ENCODE results near the gene MYO3B.
"Not testable (repeated sequence)": the region's sequence is repeated elsewhere in the genome, so short reads cannot be mapped to it uniquely, and the experiment has no call there.

Gene MYO3B

GRCh38 chr2:170523506-170523905 lies 345.6 kb downstream of the MYO3B start:
- DNase-seq: no peak

- DNase-seq: no peak
Measured at GRCh38 chr2:170524828-170525565, 347.1 kb downstream of the MYO3B start.

DNA sequence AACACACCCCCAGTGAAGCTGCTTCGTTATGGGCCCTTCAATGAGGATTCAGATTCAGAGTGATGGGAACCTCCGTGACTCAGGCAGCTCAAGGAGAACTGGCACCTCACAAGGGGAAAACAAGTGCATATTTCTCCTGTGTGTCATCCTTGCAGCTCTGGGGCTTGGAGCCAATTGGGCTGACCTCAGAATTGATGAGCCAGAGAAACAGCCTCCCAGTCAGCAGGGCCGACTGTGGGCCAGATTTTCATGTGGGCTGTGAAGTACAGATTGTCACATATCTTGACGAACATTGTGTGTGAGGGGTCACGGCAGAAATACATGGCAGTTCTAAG lies 347.6 kb downstream of the MYO3B start:
- DNase-seq: no peak

DNA sequence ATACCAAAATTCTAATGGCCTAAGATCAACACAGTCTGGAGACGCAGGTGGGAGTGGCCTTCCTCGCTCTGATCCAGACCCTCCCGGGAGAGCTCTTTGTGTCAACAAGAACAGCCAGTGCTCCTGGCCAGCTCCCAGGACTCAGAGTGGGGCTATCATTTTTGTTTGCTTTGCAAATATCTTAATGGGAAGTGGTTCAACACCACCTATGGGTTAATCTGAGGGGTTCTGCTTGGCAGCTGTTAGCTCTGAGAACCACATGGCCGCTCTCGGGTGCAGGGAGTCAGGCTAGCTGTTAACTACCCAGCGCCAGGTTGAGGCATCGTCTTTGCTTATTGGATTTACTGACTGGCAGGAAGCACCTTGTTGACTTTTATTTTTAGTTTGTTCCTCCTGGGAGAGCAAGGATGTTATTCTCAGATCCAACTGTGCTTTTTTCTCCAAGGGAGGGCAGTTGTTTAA lies 352.4 kb downstream of the MYO3B start:
- DNase-seq: no peak

DNA sequence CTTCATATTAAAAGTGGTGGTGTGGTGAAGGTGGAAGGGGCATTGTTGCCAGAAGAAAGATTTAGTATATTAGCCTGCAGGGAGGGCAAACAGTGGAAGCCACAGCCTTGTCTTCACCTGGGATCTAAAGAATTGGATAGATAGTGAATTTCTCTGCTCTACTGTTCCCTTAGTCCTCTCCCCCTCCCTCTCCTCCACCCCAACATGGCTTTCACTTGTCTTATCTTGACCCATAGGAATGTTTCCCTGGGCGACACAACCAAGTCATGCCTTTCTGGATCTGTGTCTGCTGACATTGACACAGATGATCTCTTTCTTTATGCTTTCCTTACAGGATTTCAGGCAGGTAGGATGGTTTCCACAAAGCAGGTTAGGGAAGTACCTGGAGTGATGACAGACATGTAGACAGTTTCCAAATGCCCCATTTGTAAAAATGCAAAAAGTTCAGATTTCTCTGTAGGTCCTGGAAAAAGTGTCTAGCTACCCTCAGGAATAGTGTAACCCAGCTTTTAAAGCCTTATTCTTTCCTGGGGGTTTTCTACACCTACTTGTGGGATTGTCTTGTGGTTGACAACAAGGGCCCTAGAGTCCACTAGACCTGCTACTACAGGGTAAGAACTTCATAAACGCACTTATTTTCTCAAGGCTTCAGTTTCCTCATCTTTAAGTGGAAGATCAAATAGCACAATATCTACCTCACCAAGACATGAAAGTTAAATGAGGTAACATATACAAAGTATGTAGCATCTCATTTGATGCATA lies 353.0 kb downstream of the MYO3B start:
- no peak for DNase-seq

DNA sequence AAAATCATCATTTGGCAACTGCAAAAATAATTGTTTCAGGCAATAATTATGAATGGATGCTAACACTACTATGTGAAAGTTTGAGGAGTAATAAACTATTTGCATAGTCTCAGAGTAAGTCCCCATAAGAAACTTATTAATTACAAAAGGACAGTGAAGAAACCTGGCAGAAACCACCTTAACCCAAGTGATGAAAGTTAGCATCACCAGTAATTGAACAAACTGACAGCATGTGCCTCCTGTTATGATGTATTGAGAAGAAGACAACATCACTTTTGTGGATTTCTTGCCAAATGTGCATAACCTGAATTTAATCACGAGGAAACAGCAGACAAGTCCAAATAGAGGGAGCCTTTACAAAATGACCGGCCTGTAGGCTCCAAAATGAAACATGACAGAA lies 353.9 kb downstream of the MYO3B start:
- no peak for DNase-seq

DNA sequence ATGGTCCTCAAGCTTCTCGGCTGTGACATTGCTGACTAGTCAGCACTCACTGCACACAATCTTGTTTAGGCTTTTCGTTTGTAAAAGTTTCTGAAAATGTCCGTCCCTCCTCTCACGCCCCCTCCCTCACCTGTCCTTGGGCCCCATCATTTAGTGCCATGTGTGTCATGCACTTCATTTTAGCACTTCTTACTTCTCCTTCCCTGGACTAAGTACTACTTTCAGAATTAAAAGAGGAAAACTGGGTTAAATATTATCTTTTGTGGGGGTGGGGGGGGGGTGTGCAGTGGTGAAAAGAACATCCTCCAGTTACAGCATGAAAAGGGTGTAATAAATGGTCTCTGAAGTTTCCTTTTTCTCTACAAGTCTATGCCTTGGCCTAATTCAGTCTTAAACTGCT lies 355.2 kb downstream of the MYO3B start:
- no peak for DNase-seq

DNA sequence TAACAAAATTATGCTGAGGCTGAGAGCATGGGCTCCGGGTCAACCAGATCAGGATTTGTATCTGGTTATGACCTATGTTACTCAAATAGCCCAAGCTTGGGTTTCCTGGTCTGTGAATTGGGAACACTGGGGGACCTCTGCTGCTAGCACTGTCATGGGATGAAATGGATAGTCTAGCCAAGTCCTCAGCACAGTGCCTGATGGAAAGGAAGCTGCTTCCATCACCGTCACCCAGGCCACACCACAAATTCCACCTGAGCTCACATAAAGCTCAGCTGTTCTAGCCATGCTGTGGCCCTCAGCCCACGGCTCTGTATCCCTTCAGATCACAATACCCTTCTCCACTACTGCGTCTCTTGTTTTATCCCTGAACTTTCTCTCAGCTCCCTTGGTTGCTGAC lies 357.6 kb downstream of the MYO3B start:
- no peak for DNase-seq

DNA sequence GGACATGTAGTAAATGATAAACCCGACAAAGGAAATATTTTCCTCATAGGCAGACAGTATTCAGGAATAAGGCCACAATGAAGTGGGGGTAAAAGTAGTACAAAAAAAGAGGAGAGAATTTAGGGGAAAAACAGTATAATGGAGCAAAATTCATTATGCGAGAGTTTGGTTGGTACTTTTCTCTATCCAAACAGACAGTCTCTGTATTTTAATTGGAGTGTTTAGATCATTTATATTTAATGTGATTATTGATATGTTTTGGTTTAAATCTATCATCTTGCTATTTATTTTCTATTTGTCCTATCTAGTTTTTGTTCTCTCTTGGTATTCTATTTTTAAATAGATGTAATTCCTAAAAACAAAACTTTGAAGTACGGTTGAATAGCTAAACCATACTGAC lies 366.9 kb downstream of the MYO3B start:
- DNase-seq: no peak

DNA sequence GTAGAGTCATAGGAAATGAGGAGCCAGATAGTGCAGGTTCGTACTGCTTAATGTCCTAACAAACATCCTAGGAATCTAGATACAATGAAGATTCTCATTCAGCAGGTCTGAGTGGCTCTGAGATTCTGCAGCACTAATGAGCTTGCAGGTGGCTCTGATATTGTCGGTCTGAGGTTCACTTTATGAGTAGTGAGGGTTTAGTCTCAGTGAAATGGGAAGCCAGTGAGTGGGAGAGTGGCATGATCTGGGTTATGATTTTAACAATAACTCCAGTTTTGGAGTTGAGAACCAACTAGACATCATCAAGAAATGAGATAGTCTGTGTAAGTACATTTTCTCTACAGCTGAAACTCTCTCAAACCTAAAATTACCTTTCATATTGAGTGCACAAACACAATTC lies 370.4 kb downstream of the MYO3B start:
- DNase-seq: no peak

GRCh38 chr2:170550501-170550900 lies 372.6 kb downstream of the MYO3B start:
- DNase-seq: no peak

DNA sequence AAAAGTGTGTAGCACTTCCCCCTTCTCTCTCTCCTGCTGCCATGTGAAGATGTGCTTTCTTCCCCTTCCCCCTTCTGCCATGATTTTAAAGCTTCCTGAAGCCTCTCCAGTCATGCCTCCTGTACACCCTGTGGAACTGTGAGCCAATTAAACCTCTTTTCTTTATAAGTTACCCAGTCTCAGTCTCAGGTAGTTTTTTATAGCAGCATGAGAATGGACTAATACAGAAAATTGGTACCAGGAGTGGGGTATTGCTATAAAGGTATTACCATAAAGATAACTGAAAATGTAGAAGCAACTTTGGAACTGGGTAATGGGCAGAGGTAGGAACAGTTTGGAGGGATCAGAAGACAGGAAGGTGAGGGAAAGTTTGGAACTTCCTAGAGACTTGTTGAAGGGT lies 374.0 kb downstream of the MYO3B start:
- DNase-seq: not testable (repeated sequence)

DNA sequence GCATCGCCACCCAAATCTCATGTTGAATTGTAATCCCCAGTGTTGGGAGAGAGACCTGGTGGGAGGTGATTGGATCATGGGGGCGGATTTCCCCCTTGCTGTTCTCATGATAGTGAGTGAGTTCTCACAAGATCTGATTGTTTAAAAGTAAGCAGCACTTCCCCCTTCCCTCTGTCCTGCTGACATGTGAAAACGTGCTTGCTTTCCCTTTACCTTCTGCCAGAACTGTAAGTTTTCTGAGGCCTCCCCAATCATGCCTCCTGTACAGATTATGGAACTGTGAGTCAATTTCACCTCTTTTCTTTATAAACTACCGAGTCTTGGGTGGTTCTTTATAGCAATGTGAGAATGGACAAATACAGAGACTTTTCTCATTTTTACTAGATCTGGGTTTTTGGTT lies 375.8 kb downstream of the MYO3B start:
- no peak for DNase-seq

DNA sequence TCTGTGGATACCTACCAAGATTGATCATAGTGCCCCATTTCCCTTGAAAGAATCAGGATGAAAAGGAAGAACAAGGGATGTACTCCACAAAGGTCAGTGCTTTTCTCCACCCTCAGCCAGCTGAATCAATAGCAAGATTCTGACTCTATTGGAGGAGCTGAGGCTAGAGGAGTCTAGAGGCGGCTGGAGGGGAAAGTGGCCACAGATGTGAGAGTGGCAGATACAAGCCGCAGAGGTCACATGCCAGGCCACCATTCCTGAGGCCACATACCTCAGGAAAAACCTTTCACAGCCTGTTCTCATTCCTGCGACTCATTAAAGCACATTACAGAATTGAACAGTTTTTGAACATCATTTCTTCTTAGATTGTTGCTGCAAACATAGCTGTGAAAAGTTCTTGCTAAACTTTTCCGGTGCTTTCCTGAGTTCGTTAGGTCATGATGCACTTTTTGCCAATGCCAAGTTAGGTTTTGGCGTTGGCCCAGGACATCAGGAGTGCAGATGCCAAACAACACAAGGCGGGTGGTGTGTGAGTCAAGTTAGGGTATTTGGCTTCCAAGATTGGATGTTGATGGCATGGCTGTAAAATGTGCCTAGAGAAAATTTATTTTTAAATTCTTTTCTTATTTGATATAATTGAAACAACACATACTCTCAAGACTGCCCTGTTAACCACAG lies 376.5 kb downstream of the MYO3B start:
- no peak for DNase-seq

DNA sequence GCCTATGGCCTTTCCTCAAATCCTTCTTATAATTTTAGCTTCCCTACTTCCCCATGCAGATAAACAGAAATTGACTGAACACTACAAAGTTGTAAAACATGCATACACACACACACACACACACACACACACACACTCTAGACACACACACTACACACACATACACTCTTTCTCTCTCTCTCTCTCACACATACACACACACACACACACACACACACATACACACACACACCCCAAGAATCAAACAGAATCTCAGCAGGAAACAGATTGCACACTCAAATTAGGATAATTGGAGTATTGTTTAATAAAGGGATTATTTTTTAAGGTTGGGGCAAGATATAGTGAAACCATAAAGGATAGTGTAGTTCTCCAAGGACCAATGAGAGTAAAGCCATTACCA lies 385.0 kb downstream of the MYO3B start:
- no peak for DNase-seq

GRCh38 chr2:170563401-170563800 lies 385.5 kb downstream of the MYO3B start:
- no peak for DNase-seq

GRCh38 chr2:170566138-170566537 lies 388.2 kb downstream of the MYO3B start:
- no peak for DNase-seq

DNA sequence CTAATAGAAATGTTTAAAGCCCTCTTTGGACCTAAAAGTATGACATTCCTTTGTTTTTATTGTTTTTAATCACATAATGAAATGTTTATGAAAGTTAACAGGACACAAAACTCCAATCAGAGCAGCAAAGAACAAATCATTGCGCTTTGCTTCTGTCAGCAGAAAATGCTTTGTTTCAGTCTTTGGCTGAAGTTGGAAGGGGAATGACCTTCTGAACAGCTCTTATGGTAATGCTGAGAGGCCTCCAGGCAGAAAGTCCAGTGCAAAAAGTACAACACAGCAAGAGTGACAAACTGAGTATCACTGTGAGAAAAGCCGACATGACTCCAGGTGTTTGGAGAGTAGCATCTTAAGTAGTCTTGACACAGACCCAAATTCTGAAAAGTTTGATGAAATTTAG lies 389.5 kb downstream of the MYO3B start:
- no peak for DNase-seq

DNA sequence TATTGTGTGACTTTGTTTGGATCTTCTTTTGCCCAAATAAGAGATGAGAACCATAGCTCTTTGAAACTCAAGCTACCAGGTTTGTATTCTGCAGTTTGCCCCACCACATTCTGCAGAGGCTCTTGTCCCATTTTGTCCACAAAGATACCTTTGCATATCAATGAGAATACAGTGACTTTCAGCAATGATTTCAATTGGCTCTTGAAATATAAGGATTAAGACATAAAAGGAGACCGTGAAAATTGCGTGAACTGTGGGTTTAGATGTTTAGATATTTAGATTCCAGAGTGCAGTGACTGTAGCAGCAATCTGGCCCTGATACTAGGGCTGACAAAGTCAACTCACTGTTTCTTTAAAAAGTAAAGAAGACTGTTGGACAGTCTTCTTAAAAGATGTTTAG lies 390.6 kb downstream of the MYO3B start:
- DNase-seq: no peak

- no peak for DNase-seq
Measured at GRCh38 chr2:170571612-170572011, 393.7 kb downstream of the MYO3B start.

GRCh38 chr2:170573671-170574070 lies 395.7 kb downstream of the MYO3B start:
- no peak for DNase-seq

- DNase-seq: no peak
Measured at GRCh38 chr2:170576296-170576695, 398.3 kb downstream of the MYO3B start.

DNA sequence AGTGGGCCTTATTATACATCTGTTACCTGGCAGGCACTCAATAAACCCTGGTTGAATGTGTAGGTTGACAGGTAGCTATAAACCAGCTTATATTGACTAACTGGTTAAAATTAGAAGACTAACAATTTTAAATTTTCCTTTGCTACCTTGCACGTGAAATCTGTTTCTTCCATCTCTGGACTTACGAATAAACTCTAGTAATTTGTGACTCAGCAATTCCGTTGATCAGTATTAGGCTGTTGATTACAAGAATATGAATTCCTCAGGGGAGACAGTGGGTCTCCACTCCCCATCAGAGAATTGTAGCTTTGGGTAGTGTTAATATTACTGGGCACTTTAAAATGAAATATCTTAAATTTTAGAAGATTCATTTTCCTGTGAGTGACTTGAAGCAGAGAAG lies 399.4 kb downstream of the MYO3B start:
- DNase-seq: no peak

DNA sequence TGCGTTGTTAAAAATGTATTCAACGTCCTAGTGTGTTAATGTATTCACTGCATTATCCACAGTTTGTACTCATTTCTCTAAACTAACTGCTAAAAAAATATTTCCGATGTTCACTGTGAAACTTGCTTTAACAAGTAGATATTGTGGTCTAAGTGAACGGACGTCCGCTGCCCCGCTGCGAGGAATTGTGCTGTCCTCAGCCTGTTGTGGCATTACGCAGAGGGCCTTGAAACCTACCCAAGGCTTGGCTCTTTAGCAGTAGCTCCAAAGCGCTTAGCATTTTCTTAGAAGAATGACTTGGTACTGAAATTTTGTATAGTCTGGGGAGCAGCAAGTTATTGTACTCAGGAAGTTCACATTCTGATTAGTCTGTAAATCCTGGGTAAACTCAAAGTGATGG lies 400.7 kb downstream of the MYO3B start:
- no peak for DNase-seq

Data from stimulated activated CD4-positive, alpha-beta T cell treated with anti-CD3 and anti-CD28 coated beads, Interleukin-15, amount 100 ng/mL, for 24 hours (primary cell).